PC-9 (cell line): ENCODE data around the gene PNP.

Source experiments
- EZH2 ChIP-seq: fragments of 200-600 bp; sonication (generic); IDR thresholded peaks from 2 replicates; pipeline ENCODE4 v1.8.0; 2017; ENCODE audit warnings: antibody characterized with exemption, low read depth
- TF ChIP-seq, protein P1 (sequence below): fragments of 200-600 bp; sonication (generic); conservative IDR thresholded peaks from 2 replicates; pipeline ENCODE4 v1.6.1; 2017; ENCODE audit warnings: mixed run types, antibody characterized with exemption, mild to moderate bottlenecking, moderate library complexity

- TF ChIP-seq, protein P1, sequence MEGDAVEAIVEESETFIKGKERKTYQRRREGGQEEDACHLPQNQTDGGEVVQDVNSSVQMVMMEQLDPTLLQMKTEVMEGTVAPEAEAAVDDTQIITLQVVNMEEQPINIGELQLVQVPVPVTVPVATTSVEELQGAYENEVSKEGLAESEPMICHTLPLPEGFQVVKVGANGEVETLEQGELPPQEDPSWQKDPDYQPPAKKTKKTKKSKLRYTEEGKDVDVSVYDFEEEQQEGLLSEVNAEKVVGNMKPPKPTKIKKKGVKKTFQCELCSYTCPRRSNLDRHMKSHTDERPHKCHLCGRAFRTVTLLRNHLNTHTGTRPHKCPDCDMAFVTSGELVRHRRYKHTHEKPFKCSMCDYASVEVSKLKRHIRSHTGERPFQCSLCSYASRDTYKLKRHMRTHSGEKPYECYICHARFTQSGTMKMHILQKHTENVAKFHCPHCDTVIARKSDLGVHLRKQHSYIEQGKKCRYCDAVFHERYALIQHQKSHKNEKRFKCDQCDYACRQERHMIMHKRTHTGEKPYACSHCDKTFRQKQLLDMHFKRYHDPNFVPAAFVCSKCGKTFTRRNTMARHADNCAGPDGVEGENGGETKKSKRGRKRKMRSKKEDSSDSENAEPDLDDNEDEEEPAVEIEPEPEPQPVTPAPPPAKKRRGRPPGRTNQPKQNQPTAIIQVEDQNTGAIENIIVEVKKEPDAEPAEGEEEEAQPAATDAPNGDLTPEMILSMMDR: no peak
- no peak for TF ChIP-seq EZH2
Observed at GRCh38 chr14:20428010-20428365, 41.2 kb upstream of the PNP start.
